HG02938 (cell line): Measurements from ENCODE around the gene SKI.

ENCODE experiments used
- ATAC-seq: cut with Tn5 transposase; IDR thresholded peaks from one replicate; pipeline ENCODE4 v1.9.1; 2021; ENCODE audit warnings: mild to moderate bottlenecking, moderate library complexity; ENCODE audit not compliant: unreplicated experiment

Gene SKI

DNA sequence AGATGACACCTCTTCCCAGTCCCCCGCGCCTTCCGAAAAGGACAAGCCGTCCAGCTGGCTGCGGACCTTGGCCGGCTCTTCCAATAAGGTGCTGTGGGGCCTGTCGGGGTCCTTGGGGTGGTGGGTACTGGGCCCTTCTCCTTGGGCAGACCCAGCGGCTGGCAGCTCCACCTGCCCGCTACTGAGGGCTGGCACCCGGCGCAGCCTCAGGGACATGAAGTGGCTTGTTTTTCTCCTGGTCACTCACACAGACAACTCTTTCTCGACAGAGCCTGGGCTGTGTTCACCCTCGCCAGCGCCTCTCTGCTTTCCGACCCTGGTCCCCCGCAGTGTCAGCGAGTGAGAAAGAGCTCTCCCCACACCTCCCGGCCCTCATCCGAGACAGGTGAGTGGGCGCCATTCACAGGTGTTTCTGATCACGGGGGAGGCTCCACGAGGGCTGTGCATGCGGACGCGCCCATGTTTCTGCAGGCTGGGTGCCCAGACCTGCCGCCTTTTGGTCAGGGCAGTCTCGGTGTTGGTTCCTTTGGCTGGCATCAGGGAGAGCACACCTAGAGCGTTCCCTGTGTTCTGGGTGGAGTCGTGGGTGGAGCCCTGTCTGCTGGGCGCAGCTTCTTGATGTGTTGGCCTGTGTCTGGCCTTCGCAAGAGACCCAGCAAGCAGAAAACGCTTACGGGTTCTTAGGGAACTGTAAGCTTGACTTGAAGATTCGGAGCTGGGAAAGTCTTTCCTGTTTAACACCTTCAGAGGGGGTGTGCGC lies 75.1 kb downstream of the SKI start:
- ATAC-seq = no peak

DNA sequence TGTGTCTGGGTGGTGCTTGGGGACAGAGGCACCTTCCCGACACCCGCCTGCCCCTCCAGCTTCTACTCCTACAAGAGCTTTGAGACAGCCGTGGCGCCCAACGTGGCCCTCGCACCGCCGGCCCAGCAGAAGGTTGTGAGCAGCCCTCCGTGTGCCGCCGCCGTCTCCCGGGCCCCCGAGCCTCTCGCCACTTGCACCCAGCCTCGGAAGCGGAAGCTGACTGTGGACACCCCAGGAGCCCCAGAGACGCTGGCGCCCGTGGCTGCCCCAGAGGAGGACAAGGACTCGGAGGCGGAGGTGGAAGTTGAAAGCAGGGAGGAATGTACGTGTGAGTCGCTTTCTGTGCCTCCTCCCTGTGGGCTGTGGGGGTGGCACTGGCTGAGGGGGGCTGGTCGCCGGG lies 75.7 kb downstream of the SKI start:
- ATAC-seq = no peak

DNA sequence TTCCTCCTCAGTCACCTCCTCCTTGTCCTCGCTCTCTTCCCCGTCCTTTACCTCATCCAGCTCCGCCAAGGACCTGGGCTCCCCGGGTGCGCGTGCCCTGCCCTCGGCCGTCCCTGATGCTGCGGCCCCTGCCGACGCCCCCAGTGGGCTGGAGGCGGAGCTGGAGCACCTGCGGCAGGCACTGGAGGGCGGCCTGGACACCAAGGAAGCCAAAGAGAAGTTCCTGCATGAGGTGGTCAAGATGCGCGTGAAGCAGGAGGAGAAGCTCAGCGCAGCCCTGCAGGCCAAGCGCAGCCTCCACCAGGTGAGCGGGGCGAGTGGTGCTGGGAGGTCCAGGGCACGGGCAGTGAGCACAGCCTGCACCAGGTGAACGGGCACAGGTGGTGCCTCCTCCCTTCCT lies 76.2 kb downstream of the SKI start:
- no peak for ATAC-seq

DNA sequence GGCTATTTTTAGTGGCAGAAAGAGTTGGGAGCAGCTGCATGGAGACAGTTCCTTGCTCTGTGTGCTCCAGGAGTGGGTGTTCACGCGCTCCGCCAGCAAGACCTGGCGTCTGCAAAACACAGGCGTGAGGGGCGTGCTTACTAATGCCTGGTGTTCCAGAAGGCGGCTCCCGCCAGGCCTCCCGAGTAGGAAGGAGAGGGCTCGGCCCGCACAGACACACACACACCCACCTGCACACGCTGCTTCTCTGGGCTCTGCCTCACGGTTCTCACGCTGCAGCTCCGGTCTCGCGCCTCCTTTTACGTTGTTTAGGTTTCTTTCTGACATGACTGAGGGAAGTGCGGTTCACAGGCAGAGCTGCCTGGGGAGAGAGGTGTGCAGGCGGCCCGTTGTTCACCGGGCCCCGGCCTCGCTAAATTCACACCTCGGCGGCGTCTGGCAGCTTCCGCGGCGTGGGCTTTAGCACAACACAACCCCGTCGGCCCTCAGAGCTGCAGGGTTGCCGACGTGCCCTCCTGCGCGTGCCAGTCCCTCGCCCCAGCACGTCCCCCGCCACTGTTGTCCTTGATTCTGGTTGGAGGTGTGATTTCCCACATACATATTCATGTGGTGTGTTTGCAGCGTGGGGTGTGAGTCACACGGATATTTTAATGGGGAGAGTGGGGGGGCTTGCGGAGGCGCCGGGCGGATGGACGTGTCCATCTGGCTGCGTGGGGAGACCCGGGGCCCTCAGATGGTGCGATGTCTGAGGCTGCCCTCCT lies 77.0 kb downstream of the SKI start:
- ATAC-seq = no peak

DNA sequence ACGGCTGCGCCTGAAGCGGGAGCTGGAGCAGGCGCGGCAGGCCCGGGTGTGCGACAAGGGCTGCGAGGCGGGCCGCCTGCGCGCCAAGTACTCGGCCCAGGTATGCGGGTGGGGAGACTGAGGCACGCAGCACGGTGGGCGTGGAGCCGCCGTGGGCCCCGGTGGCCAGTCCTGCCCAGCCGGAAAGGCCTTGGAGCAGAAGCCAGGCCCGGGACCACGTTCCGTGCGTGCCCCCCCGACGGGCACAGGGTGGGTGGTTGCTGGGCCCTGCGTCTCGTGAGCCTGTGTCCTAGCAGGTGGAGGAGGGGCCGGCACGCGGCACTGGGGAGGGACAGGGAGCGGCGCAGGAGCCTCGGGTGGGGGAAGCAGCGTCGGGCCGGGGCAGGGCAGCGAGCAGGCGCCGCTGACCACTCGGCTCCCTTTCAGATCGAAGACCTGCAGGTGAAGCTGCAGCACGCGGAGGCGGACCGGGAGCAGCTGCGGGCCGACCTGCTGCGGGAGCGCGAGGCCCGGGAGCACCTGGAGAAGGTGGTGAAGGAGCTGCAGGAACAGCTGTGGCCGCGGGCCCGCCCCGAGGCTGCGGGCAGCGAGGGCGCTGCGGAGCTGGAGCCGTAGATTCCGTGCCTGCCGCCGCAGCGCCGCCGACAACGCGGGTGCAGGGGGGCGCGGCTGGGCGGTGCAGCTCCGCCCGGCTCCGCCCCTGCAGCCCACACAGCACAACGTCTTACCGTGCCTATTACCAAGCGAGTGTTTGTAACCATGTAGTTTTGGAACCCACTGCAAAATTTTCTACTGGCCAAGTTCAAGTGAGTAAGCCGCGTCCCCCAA lies 78.2 kb downstream of the SKI start:
- no peak for ATAC-seq

DNA sequence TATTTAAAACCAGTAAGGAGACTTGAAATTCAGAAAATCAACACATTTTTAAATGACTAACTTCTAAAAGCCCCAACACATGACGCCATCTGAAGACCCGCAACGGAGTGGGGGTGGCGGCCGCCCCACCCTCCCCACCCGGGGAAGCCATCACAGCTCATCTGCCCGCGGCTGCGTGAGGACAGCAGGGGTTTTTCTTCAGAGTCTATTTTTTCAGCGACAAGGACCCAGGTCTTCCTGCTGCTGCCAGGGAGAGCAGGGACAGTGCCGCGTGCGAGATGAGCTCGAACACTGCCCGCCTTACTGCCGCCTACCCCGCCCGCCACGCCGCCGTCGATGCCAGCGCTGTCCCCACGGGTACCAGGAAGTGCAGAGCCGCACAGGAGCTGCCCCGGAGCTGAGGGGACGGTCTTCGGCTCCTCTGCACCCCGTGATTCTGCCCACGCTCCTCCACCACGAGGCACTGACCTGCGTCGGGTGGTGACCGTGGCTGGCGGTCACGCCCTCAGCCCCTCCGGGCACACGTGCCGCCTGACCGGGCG lies 79.0 kb downstream of the SKI start:
- no peak for ATAC-seq

DNA sequence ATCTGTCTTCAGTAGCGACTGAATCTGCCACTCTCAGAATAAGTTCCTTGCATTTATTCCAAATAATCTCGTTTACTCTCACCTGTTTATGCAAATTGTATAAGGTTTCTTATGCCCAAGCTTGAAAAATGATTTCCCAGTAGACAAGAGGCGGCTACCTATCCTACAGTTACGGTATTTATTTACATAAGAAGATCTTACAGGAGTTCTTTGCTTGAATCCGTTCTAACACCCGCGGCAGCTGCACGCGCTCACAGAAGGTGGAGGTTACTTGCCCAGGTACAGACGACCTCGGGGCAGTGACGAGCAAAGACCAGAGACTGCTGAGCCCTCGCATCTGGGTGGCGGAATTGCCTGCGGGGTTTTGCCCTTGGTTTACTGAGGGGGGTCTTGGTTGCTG lies 79.9 kb downstream of the SKI start:
- no peak for ATAC-seq

DNA sequence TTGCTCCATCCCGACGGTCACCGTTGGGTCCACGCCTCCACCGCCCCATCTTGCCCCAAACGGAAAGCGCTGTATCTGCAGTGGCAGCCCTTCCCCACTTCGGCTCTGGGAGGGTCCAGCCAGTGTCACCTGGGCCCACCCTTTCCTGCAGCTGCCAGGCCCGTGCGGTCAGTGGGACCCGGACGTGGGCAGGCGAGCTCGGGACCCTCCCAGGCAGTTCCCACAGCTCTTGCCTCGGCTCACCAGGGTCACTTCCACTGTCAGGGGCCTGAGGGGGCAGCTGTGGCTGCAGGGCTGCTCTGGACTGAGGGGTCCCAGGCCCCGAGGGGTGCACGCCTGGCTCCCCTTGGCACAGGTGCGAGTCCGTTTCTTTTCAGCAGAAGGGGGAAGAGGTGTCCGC lies 80.7 kb downstream of the SKI start:
- ATAC-seq = no peak

DNA sequence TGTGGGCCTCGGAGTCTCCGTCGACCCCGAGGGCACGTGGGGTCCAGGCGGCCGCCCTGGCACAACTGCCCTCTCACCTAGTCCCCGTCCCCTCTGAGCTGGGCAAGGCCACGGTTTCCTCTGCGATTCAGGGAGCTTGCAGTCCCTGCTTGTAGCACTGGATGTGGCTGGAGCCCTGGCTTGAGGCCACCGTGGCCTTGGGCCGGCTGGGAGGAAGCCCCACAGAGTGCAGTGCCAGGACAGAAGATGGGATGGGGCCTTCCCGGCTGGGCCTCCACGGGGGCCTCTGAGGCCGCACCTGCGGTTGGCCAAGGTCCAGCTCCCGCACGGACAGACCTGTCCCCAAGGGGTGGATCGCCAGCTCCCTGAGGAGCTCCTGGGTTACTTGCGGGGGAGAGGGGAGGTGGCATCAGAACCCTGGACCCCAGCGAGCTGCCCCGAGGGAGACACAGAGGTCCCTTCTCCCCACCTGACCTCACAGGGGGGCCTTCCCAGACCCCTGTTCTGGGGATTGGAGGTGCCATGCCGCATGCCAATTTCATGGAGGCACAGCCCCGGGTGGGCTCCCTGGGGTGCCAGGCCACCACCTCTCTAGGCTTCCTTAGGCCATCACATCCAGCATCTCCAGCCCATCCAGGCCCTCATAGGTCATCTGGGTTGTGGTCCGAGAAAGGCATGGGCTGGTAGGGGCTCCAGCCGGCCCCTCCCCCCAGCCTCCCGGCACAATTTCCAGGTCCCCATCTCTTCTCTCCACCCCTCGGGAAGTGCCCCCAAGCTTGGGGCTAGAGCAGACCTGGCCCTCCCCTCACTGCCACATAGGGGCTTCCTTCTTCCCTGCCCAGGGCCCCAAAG lies 82.4 kb downstream of the SKI start:
- ATAC-seq = no peak

DNA sequence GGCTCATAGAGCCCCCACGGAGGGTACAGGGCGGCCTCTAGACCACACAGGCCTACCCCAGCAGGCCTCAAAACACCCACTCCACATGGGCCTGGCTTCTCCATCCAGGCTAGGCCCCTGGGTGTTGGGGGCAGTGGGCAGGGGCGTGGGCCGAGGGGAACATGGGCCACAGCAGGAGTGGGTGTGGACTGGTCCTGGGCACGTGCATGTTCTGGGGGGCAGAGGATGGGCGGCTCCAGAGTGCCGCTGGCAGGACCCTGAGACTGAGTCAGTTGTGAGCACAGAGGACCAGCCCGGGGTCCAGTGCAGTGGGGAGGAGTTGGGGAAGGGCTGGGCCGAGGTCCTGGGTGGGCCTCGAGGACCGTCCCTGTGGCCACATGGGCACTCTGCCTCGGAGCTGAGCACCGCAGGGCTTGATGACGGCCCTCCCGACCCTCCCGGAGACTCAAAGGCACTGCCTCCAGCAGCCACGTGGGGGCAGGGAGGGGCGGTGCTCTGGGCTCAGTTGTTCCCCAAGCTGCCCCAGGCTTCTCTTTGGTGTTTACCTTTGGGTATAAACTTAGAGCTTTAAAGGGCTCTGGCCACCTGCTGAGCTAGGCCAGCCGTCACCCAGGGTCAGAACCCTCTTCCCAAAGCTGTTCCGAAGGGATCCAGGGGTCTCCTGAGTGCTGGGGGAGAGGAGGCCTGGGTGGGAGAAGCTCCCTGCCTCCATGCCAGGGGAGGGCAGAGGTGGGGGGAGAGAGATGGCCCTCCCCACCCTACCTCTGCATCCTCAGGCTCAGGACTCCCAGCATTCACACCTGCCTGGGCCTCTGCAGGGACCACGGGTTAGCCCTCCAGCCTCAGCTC lies 83.3 kb downstream of the SKI start:
- no peak for ATAC-seq

DNA sequence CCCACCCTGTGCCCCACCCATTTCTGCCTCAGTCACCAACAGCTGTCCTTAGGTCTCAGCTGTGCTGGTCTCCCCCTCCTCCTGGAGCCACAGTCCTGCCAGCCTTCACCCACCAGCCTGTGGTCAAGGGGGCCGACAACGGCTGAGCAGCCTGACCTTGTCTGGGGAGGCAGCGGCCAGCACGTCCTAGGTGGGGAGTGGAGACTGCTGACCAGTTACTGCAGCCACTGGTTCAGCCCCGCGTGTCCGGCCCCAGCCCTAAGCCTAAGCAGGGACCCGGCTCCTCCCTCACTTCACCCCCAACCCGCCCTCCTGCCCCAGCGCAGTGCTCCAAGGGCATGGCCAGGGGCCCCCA lies 84.0 kb downstream of the SKI start:
- no peak for ATAC-seq

DNA sequence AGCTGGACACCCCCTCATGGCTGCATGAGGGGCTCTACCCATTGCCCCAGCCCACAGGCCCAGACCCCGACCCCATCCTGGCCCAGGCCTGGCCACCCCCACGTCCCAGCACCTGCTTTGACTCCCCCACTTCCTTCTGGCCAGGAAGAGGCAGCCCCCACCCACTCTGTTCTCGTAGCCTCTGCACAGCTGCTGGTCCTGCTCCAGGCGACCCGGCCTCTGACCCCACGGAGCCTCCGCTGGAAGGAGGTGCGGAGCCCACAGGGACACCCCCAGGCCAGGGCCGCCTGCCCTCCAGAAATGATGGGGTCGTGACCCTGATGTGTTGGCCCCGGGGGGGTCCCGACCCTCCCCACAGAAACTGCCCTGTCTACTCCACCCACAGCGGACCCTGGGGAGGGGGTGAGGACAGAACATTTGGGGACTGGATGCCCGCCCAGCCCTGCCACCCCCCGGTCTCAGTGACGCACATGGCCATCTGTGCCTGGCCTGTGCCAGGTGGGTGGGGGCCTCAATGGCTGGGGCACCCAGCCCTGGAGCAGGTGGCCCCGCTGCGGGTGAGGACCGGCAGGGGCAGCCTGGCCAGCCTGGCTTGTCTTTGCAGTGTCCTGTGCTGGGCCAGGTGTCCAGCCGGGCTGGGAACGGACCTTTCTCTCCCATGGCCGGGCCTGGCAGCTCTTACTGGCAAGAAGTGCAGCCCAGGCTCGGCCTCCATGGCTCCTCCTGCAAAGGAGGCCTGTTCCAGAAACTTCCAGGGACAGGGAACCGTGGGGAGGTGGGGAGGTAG lies 84.6 kb downstream of the SKI start:
- no peak for ATAC-seq

DNA sequence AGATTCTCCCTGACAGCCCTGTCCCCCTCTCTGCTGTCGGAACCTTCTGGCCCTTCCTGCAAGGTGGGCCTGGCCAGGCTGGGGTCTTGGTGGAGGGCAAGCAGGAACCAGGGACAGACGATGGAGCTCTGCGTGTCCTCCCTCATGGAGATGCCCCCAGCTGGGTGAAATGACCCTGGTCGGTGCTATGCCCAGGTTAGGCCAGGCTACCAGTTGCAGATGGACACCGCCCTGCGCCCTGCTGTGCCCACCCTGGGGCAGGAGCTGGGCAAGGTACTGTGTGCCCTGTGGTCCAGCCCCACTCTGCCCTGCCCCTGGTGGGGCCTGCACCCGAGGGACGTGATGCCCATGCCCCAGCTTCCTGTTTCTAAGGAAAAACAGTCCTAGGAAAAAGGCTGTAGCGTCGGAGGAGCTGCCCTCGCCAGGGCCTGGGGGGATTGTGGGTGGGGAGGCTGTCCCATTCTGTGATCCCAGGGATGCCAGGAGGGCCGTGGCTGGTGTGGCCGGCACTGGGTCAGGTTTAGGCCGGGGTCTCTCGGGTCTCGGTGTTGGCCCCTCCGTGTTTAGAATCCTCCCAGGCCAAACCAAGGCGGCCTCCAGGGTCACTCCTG lies 85.6 kb downstream of the SKI start:
- ATAC-seq = no peak

DNA sequence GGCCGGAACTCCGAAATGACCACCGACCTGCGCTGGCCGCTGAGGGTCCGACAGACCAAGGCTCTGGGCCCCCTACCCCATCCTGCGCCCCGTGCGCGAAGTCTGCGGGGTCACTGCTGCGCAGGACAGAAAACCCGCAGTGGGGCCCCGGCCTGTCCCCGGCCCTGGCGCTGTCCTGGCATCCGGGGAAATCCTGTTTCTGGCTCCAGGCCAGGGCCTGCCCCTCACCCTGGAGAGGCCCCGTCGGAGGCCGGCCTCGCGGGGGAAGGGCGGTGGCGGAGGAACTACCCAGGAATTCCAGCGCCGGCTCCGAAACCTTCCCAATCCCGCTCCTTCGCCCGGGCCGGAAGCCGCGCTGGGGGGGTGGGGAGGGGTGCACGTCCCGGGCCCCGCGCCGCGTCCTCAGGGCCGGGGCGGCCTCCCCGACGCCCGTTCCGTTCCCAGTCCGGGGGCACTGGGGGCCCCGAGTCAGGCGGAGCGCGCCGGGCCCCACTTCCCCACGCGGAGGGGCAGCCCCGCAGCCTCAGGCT lies 86.2 kb downstream of the SKI start:
- ATAC-seq = no peak

DNA sequence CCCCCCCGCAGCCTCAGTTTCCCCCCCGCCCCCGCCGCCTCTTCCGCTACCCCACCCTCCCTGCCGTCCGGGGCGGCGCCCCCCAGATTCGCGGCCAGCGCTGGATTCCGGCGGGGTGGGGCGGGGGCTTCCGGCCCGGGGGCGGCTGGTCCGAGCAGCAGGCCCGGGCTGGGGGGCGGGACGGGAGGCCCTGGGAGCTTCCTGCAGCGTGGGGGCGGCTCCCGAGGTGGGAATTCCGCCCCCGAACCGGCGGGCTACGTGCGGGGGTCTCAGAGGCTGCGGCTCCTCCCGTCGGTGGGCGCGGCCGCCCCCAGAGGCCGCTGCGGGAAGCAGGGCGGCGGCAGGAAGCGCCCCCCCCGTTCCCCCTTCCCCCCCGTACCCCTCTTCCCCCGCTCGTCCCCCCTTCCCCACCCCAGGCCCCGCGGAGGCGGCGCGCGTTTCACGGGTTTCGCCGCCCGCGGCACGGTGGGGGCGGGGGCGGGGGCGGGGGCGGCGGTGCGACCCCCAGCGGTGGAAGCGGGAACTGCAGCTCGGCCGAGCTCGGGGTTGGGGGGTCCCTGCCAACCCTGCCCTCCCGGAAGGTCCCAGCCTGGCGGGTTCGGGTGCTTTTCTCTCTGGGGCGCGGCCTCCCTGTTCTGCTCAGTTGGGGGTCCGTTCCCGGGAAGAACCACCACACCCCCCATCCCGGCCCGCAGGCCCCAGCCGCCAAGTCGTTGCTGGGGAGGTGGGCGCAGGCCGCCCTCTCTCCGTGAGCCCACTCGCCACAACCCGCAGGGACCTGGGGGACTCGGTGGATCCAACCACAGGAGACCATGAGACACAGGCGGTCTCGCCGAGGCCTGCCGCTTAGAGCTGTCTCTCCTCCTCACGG lies 86.9 kb downstream of the SKI start:
- no peak for ATAC-seq

DNA sequence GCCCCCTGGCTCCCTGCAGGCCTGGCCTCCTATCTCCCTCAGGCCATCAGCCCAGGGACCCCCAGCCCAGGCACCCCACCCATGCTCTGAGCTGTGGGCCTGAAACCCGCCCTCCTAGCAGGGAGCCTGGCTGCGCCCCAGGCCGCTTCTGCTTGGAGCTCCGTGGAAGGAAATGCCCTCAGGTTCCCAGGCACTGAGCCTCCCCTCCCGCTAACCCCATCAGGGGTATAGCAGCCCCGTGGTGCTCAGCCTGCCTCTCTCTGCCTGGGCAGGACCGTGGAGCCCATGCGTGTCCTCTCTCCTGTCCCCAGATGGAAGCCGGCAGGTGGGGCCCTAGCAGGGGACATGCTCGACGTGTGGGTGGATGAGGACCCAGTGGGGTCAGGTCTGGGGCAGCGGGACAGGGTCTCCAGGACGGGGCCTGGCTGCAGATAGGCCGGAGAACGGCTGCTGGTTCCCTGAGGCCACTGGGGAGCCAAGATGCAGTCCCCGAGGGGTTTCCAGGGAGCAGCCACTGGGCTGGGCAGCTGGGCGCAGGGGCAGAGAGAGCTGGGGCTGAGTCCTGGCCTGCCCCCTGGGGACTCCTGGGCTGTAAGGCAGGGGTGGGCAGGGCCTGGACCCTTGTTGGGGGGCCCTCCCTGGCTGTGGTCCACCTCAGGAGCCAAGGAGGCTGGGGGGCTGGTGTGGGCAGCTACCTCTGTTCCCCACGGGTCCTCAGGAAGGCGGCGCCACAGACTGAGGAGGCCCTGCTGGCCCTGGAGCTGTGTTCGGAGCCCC lies 87.7 kb downstream of the SKI start:
- no peak for ATAC-seq
